Measurements from ENCODE around the gene GP1BA. TPM values are rescaled to one million over a fixed set of nuclear protein-coding genes. Genes with fewer than 3 reads are reported as not detected.

Gene GP1BA
- total RNA-seq, 3 donors from 2014 or later (not counting 1 experiment from before 2014, with no cell fraction given): 0.25 to 4.3 (median 2.2) TPM

- Histone ChIP-seq H3K27me3 (ENCODE audit: control insufficient read depth, insufficient read depth, low read length) (no peaks in the 10 kb centered on the region), H3K36me3 (ENCODE audit: control insufficient read depth, insufficient read depth, low read length) (peaks cover 24% of the 10 kb centered on the region), H3K4me3 (ENCODE audit: low read length) (peak overlapping the region; percentile 89), H3K27ac (ENCODE audit: low read length) (peak overlapping the region; percentile 75), H3K9me3 (ENCODE audit: control insufficient read depth, insufficient read depth, low read length) (no peaks in the 10 kb centered on the region), H3K4me1 (ENCODE audit: control insufficient read depth, insufficient read depth, low read length) (peaks cover 35% of the 10 kb centered on the region)
- no peak overlapping the region for H3K27ac Mint-ChIP-seq
- no peaks in the 10 kb centered on the region for H3K36me3 Mint-ChIP-seq
- H3K4me1 Mint-ChIP-seq: peaks cover 4 to 13% of the 10 kb centered on the region in 2 donors
- TF ChIP-seq, protein P1, sequence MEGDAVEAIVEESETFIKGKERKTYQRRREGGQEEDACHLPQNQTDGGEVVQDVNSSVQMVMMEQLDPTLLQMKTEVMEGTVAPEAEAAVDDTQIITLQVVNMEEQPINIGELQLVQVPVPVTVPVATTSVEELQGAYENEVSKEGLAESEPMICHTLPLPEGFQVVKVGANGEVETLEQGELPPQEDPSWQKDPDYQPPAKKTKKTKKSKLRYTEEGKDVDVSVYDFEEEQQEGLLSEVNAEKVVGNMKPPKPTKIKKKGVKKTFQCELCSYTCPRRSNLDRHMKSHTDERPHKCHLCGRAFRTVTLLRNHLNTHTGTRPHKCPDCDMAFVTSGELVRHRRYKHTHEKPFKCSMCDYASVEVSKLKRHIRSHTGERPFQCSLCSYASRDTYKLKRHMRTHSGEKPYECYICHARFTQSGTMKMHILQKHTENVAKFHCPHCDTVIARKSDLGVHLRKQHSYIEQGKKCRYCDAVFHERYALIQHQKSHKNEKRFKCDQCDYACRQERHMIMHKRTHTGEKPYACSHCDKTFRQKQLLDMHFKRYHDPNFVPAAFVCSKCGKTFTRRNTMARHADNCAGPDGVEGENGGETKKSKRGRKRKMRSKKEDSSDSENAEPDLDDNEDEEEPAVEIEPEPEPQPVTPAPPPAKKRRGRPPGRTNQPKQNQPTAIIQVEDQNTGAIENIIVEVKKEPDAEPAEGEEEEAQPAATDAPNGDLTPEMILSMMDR (IDR thresholded peaks at IDR 0.05): no peak
- ATAC-seq: no peak
- 56% methylated on average over 23 of the region's 23 CpGs for WGBS (ENCODE audit: insufficient coverage)
- H3K4me3 Mint-ChIP-seq: peak overlapping the region; percentile 42
- no peaks in the 10 kb centered on the region for H3K9me3 Mint-ChIP-seq
- no peak for DNase-seq
- intact Hi-C loops (cut with micrococcal nuclease): no loop called here
- H3K27me3 Mint-ChIP-seq (ENCODE audit: low read depth in 2 of 2): no peaks in the 10 kb centered on the region
Observed at GRCh38 chr17:4968486-4969046, 36.5 kb downstream of the GP1BA start.

DNA sequence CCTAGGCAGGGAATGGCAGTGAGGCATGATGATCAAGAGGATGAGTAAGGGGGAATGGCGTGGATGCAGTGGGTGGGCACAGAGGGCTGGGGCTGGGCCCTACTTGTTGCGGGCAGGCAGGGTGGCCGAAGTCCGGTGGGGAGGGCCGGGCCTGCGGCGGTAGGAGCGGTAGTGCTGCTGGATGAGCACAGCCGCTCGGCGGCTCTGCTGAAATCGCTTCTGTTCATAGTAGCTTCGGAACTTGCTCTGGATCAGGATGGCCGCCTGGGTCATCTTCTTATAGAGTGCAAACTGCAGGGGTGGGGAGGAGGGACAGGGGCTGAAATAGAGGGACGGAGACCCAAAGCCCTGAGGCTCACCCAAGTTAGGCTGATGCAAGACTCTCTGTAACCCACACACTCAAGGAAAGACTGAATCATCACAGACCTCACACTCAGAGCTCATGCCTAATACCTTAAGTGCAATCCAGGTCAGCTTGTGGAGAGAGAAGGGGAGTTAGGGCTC is 37.0 kb downstream of the GP1BA start:
- Mint-ChIP-seq H3K36me3 (no peaks in the 10 kb centered on the region), H3K4me3 (peak overlapping the region; percentile 42), H3K27ac (no peak overlapping the region), H3K4me1 (peaks cover 4 to 13% of the 10 kb centered on the region in 2 donors), H3K27me3 (ENCODE audit: low read depth in 2 of 2) (no peaks in the 10 kb centered on the region), H3K9me3 (no peaks in the 10 kb centered on the region)
- H3K9me3 ChIP-seq (ENCODE audit: control insufficient read depth, insufficient read depth, low read length): no peaks in the 10 kb centered on the region
- H3K36me3 ChIP-seq (ENCODE audit: control insufficient read depth, insufficient read depth, low read length): peaks cover 29% of the 10 kb centered on the region
- H3K4me3 ChIP-seq (ENCODE audit: low read length): no peak overlapping the region
- TF ChIP-seq, protein P1 (IDR thresholded peaks at IDR 0.05): no peak
- ATAC-seq (no peak), DNase-seq (peak in 1 of 2 donors; percentile 40)
- no peaks in the 10 kb centered on the region for H3K27me3 ChIP-seq (ENCODE audit: control insufficient read depth, insufficient read depth, low read length)
- H3K4me1 ChIP-seq (ENCODE audit: control insufficient read depth, insufficient read depth, low read length): peaks cover 36% of the 10 kb centered on the region
- 86% methylated on average over 14 of the region's 15 CpGs for WGBS (ENCODE audit: insufficient coverage)
- intact Hi-C loops (cut with micrococcal nuclease): no loop called here
- H3K27ac ChIP-seq (ENCODE audit: low read length): peak overlapping the region; percentile 75

DNA sequence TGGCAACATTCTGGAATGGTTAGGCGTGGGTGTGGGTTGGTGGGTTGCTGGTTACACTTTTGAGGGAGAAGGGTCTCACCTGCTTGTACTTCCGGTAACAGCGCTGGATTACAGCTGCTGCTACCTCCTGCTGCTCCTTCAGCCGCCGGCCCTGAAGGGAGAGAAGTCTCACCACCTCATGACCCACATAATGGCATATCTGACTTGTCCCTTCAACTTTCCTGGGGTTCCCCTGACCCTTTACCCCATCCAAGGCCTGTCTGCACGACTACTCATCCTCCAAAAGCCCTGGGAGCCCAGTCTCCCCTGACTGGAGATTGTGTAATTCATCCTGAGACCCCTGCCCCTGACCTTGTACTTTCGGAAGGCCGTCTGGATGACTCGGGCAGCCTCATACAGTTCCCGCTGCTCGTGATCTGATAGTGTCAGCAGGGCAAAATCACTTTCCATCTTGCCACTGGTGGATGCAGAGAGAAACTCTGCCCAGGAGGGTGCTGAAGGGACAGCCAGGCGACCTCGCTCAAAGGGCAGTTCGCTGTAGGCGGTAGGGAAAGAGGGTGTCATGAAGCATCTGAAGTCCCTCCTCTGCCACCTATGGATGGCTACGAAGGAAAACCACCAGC is 37.6 kb downstream of the GP1BA start:
- ATAC-seq: no peak
- DNase-seq: no peak
- H3K4me1 Mint-ChIP-seq: peaks cover 7 to 13% of the 10 kb centered on the region in 2 donors

More for the DNA sequence above, 37.6 kb downstream of the GP1BA start:
- no peaks in the 10 kb centered on the region for H3K27me3 ChIP-seq (ENCODE audit: control insufficient read depth, insufficient read depth, low read length)
- Mint-ChIP-seq H3K27ac (no peak overlapping the region), H3K27me3 (ENCODE audit: low read depth in 2 of 2) (no peaks in the 10 kb centered on the region), H3K9me3 (no peaks in the 10 kb centered on the region), H3K36me3 (no peaks in the 10 kb centered on the region), H3K4me3 (peak overlapping the region; percentile 42)
- peaks cover 33% of the 10 kb centered on the region for H3K36me3 ChIP-seq (ENCODE audit: control insufficient read depth, insufficient read depth, low read length)
- no peak overlapping the region for H3K4me3 ChIP-seq (ENCODE audit: low read length)
- intact Hi-C loops (cut with micrococcal nuclease): no loop called here
- no peak overlapping the region for H3K27ac ChIP-seq (ENCODE audit: low read length)
- WGBS (ENCODE audit: insufficient coverage): 94% methylated on average over 16 of the region's 16 CpGs
- H3K4me1 ChIP-seq (ENCODE audit: control insufficient read depth, insufficient read depth, low read length): peaks cover 36% of the 10 kb centered on the region
- H3K9me3 ChIP-seq (ENCODE audit: control insufficient read depth, insufficient read depth, low read length): no peaks in the 10 kb centered on the region
- TF ChIP-seq, protein P1 (IDR thresholded peaks at IDR 0.05): no peak

Data from natural killer cell (primary cell).